HUES64 (cell line): ENCODE results near the gene YARS2.
"Not testable (repeated sequence)": the region's sequence is repeated elsewhere in the genome, so short reads cannot be mapped to it uniquely, and the experiment has no call there.

Experiments
- H3K27ac ChIP-seq: 2 replicates; pipeline ENCODE4 v1.7.0; 2013; ENCODE audit warnings: low read depth, low read length, inconsistent platforms
- H3K27me3 ChIP-seq: 2 replicates; pipeline ENCODE4 v1.6.1; 2013; ENCODE audit warnings: mild to moderate bottlenecking, low read length; ENCODE audit not compliant: insufficient read depth
- H3K36me3 ChIP-seq: 2 replicates; pipeline ENCODE4 v1.6.1; 2013; ENCODE audit warnings: mild to moderate bottlenecking, low read length; ENCODE audit not compliant: insufficient read depth
- H3K4me1 ChIP-seq: 2 replicates; pipeline ENCODE4 v1.6.1; 2013; ENCODE audit warnings: mild to moderate bottlenecking, low read length, moderate library complexity; ENCODE audit not compliant: insufficient read depth
- H3K4me3 ChIP-seq: 2 replicates; pipeline ENCODE4 v1.5.1; 2013; ENCODE audit warnings: mild to moderate bottlenecking, low read length, moderate library complexity
- H3K9ac ChIP-seq: 2 replicates; pipeline ENCODE4 v1.6.1; 2013; ENCODE audit warnings: mild to moderate bottlenecking, low read depth, low read length
- H3K9me3 ChIP-seq: 2 replicates; pipeline ENCODE4 v1.6.1; 2013; ENCODE audit warnings: low read depth, low read length; ENCODE audit not compliant: insufficient read depth
- WGBS: fragments of 150-250, 120-280 bp; methylation state at CpG from one replicate; pipeline ENCODE4 v1.1.7; 2013; ENCODE audit warnings: missing lambda C conversion rate; 5-methylcytosine and 5-hydroxymethylcytosine counted together

YARS2 gene

DNA sequence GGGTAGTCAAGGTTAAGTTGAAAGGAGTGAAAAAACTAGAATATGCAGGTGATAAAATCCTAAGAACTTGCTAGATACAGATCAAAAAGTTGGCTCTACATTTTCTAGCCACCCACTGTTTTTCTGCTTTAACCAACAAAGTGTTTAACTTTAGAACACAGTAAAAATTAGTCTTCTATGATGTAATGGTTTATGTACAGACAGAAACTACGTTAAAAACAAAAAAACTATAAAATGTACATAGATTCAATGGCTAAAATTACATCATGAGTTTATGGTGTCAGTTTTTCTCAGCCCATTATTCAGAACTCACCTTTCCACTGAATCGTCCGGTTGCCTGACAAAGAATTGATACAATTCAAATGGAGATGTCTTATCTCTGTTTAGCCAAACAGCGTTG lies 2.1 kb downstream of the YARS2 start:
- Histone ChIP-seq H3K4me3 (peak overlapping the region; percentile 86), H3K9ac (no peak overlapping the region), H3K9me3 (no peaks in the 10 kb centered on the region), H3K27me3 (no peaks in the 10 kb centered on the region), H3K27ac (no peak overlapping the region), H3K36me3 (peaks cover 52% of the 10 kb centered on the region), H3K4me1 (peaks cover 15% of the 10 kb centered on the region)
- 94% methylated on average over 3 of the region's 4 CpGs for WGBS

DNA sequence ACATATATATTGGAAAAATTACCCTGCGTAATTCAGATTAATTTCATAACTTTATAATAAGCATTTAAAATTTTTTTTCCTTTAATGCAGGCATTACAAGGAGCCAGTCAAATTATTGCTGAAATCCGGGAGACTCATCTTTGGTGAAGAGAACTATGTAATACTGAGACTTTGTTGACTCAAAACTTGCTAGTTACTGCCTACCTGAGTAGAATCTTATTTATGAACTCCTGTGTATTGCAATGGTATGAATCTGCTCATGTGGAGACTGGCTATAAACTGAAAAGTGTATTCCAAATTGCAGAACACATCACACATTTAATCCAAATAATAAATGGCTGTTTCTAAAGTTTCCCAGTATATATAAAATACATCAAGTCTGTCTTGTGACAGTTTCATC lies 12.4 kb downstream of the YARS2 start:
- Histone ChIP-seq H3K9me3 (no peaks in the 10 kb centered on the region), H3K36me3 (peaks cover 97% of the 10 kb centered on the region), H3K4me1 (peaks cover 14% of the 10 kb centered on the region), H3K9ac (no peak overlapping the region), H3K4me3 (no peak overlapping the region), H3K27me3 (no peaks in the 10 kb centered on the region), H3K27ac (no peak overlapping the region)
- WGBS, result 93% methylated on average over 1 of the region's 2 CpGs

DNA sequence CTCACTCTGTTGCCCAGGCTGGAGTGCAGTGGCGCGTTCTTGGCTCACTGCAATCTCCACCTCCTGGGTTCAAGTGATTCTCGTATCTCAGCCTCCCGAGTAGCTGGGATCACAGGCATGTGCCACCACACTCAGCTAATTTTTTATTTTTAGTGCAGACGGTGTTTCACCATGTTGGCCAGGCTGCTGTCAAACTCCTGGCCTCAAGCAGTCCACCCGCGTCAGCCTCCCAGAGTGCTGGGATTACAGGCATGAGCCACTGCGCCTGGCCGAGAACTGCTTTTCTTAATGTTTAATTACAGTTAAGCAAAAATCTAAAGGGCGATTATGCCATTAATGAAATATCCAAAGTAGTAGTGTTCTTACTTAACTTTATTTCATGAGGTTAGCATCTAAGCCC lies 13.6 kb downstream of the YARS2 start:
- Histone ChIP-seq H3K27ac (no peak overlapping the region), H3K9ac (no peak overlapping the region), H3K4me1 (peaks cover 22% of the 10 kb centered on the region), H3K9me3 (no peaks in the 10 kb centered on the region), H3K4me3 (no peak overlapping the region), H3K27me3 (no peaks in the 10 kb centered on the region), H3K36me3 (peaks cover 98% of the 10 kb centered on the region)
- 97% methylated on average over 10 of the region's 10 CpGs for WGBS

DNA sequence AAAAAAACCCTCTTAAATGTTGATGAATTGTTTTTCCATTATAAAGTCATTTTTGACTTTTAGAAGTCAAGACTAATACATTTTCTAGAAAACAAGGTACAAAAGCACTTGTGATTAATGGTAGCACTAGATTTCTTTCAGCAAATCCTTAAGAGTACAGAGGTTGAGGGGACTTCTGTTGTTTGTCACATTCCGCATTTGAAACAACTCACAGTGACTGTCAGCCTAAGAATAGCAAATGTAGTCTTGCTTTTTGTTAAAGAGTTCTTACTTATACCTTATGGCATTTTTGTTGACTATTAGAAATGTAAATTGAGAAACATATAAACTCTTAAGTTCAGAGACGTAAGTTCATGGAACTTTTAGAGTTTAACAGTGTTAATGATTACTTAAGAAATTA lies 16.4 kb downstream of the YARS2 start:
- H3K9me3 ChIP-seq, result no peaks in the 10 kb centered on the region
- WGBS, result 83% methylated on average over 2 of the region's 2 CpGs
- peaks cover 93% of the 10 kb centered on the region for H3K36me3 ChIP-seq
- H3K27me3 ChIP-seq, result no peaks in the 10 kb centered on the region
- H3K4me3 ChIP-seq, result no peak overlapping the region
- peaks cover 22% of the 10 kb centered on the region for H3K4me1 ChIP-seq
- H3K27ac ChIP-seq, result peak overlapping the region; percentile 43
- no peak overlapping the region for H3K9ac ChIP-seq

DNA sequence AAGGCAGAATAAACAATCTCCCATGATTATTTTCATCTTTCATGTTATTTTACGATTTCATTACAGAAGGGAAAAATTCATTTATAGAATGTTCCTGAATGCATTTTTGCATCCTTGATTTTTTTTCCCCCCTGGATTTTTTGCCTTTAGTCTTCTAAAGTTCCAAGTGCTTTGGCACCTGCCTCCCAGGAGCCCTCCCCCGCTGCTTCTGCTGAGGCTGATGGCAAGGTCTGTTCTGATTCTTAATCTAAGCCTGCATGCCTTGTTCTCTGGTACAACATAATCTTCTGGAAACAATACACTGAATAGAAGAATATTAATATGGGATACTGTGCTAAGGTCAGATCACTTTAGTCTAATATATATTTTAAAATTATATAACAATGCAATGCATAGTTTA lies 18.0 kb downstream of the YARS2 start:
- no peak overlapping the region for H3K9ac ChIP-seq
- 93% methylated on average over 2 of the region's 2 CpGs for WGBS
- H3K27ac ChIP-seq, result no peak overlapping the region
- H3K27me3 ChIP-seq, result no peaks in the 10 kb centered on the region
- H3K36me3 ChIP-seq, result peaks cover 93% of the 10 kb centered on the region
- no peak overlapping the region for H3K4me3 ChIP-seq
- peaks cover 22% of the 10 kb centered on the region for H3K4me1 ChIP-seq
- H3K9me3 ChIP-seq, result no peaks in the 10 kb centered on the region

DNA sequence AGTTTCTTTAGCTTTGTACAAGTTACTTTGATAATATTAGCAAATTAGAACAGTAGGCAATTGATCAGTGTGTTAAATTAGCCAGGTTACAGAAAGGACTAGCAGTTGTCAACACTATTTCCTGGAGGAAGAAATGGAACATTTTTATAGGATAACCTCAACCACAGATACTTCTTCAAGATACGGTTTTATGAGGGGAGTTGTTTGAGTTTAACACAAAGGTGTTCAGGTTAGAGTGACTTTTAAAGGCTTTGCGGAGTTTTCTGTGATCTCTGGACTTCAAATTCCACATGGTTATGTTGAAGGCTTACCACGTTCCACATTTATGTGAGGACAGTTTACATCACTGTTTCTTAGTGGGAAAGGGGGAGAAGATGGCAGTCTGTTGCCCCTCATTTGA lies 19.3 kb downstream of the YARS2 start:
- no peaks in the 10 kb centered on the region for H3K27me3 ChIP-seq
- peaks cover 93% of the 10 kb centered on the region for H3K36me3 ChIP-seq
- H3K9ac ChIP-seq, result no peak overlapping the region
- H3K9me3 ChIP-seq, result no peaks in the 10 kb centered on the region
- H3K4me3 ChIP-seq, result no peak overlapping the region
- WGBS, result 97% methylated on average over 3 of the region's 3 CpGs
- H3K4me1 ChIP-seq, result peaks cover 22% of the 10 kb centered on the region
- H3K27ac ChIP-seq, result no peak overlapping the region

DNA sequence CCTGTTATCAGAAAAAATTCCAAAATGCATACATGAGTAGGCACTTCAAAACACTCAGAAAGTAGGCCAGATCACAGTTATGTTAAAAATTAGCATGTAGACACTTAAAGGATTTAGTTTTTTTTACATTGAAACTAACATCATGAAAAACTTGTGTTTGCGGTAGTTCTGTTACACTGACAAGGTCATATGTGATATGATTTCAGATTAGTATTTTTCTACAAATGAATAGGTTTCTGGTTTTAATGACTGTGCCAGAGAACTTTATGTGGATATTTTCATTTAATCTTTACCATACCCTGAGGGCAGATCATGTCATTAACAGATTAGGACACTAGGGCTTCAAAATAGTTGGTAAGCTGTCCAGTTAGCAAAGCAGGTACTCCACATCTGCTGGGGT lies 20.7 kb downstream of the YARS2 start:
- Histone ChIP-seq H3K4me3 (no peak overlapping the region), H3K36me3 (peaks cover 89% of the 10 kb centered on the region), H3K27ac (no peak overlapping the region), H3K9me3 (no peaks in the 10 kb centered on the region), H3K9ac (no peak overlapping the region), H3K4me1 (peaks cover 22% of the 10 kb centered on the region), H3K27me3 (no peaks in the 10 kb centered on the region)
- no CpG with 5 or more reads among the region's 1 CpG for WGBS

DNA sequence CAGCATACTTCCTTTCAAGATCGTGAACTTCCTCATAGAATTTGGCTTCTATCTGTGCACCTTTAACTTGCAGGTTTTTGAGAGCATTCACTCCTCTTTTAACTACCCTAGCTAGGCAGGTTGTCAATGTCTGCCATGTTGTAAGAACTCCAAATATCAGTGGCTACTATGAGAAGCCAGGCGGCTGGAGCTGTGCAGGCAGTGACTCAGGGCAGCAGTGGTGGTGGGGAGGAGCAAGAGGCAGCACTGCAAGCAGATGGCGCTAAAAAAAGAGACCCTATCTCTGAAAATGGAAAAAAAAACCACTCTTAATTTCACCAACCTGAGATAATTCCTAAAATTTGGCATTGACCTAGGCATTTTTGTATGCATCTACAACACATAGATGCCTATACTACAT lies 28.5 kb downstream of the YARS2 start:
- H3K36me3 ChIP-seq, result peaks cover 75% of the 10 kb centered on the region
- no peak overlapping the region for H3K9ac ChIP-seq
- H3K27ac ChIP-seq, result no peak overlapping the region
- H3K4me1 ChIP-seq, result no peaks in the 10 kb centered on the region
- no peaks in the 10 kb centered on the region for H3K9me3 ChIP-seq
- 85% methylated on average over 3 of the region's 3 CpGs for WGBS
- no peak overlapping the region for H3K4me3 ChIP-seq
- H3K27me3 ChIP-seq, result no peaks in the 10 kb centered on the region

DNA sequence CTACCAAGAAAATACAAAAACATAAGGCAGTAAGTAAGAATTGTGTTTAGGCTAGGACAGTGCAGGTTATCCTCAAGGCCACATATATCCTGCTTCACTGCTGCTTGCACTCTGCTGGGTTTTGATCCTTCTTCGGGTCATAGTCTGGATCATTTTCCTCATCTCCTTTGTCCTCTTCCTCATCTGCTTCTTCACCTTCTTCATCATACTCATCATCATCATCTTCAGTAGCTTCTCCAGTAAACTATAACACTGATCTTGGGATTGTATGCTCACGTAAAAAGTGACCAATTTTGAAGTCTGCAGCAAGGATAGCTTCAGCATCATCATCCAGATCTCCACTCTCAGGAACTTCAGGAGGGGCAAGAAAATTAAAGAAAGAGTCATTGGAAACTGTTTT lies 29.4 kb downstream of the YARS2 start:
- Histone ChIP-seq H3K4me1 (no peaks in the 10 kb centered on the region), H3K27me3 (no peaks in the 10 kb centered on the region), H3K4me3 (no peak overlapping the region), H3K36me3 (peaks cover 75% of the 10 kb centered on the region), H3K9me3 (no peaks in the 10 kb centered on the region), H3K27ac (no peak overlapping the region), H3K9ac (no peak overlapping the region)
- 99% methylated on average over 2 of the region's 2 CpGs for WGBS

DNA sequence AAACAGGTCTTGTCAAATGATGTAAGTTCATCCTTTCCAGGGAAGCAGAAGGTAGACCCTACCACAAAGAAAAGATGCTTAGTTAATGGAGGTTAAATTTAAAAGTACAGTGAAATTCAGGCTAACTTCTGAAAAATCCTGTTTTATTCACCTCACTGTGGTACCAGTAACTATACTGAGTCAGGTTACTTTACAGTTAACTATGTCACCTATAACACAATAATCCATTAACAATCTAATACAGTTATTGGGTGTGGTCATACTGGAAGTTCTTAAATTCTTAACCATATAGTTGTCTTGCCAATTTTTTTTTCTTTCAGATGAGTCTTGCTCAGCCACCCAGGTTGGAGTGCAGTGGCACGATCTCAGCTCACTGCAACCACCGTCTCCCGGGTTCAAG lies 30.4 kb downstream of the YARS2 start:
- not testable (repeated sequence) for H3K4me3 ChIP-seq, H3K9ac ChIP-seq, H3K9me3 ChIP-seq, H3K27ac ChIP-seq, H3K4me1 ChIP-seq, H3K27me3 ChIP-seq
- peaks cover 76% of the 10 kb centered on the region for H3K36me3 ChIP-seq
- 95% methylated on average over 3 of the region's 3 CpGs for WGBS

DNA sequence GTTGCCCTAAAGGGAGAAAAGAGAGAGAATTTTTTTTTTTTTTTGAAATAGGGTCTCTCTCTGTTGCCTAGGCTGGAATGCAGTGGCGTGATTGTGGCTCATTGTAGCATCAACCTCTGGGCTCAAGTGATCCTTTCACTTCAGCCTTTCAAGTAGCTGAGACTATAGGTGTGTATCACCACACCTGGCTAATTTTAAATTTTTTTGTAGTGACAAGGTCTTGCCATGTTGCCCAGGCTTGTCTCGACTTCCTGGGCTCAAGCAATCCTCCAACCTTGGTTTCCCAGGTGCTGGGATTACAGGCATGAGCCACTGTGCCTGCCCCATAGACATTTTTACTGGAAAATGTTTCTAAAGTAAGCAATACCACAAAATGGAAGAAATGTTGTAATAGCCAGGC lies 36.8 kb downstream of the YARS2 start:
- Histone ChIP-seq H3K9me3 (no peaks in the 10 kb centered on the region), H3K9ac (no peak overlapping the region), H3K4me1 (no peaks in the 10 kb centered on the region), H3K36me3 (peaks cover 68% of the 10 kb centered on the region), H3K27ac (no peak overlapping the region), H3K27me3 (no peaks in the 10 kb centered on the region), H3K4me3 (no peak overlapping the region)
- 96% methylated on average over 2 of the region's 2 CpGs for WGBS

DNA sequence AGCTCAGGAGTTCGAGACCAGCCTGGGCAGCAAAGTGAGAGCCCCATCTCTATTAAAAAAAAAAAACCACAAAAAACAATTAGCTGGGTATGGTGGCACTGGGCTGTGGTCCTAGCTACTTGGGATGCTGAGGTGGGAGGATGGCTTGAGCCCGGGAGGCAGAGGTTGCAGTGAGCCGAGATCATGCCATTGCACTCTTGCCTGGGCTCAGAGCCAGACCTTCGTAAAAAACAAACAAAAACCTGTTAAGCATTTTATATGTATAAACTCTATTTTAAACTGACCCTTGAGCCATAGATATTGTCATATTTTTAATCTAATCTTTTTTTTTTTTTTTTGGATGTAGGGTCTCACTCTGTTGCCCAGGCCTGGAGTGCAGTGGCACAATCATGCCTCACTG lies 40.9 kb downstream of the YARS2 start:
- Histone ChIP-seq H3K27me3 (no peaks in the 10 kb centered on the region), H3K9me3 (no peaks in the 10 kb centered on the region), H3K4me1 (no peaks in the 10 kb centered on the region), H3K36me3 (peaks cover 70% of the 10 kb centered on the region), H3K9ac (no peak overlapping the region), H3K27ac (no peak overlapping the region), H3K4me3 (no peak overlapping the region)
- 97% methylated on average over 4 of the region's 4 CpGs for WGBS
